Rectal smooth muscle tissue (tissue), 1 donor: ENCODE results near the gene SIRT7.

ENCODE experiments used
- H3K27ac ChIP-seq: one replicate; pipeline ENCODE4 v1.7.0; 2013; ENCODE audit warnings: low read depth, low read length, inconsistent platforms
- H3K27me3 ChIP-seq: one replicate; pipeline ENCODE4 v1.7.0; 2013; ENCODE audit warnings: low read length; ENCODE audit not compliant: control insufficient read depth, insufficient read depth
- H3K36me3 ChIP-seq: one replicate; pipeline ENCODE4 v1.7.0; 2013; ENCODE audit warnings: low read length; ENCODE audit not compliant: control insufficient read depth, insufficient read depth
- H3K4me1 ChIP-seq: one replicate; pipeline ENCODE4 v1.7.0; 2013; ENCODE audit warnings: low read length; ENCODE audit not compliant: control insufficient read depth, insufficient read depth
- H3K4me3 ChIP-seq: one replicate; pipeline ENCODE4 v1.7.0; 2013; ENCODE audit warnings: low read length
- H3K9ac ChIP-seq: one replicate; pipeline ENCODE4 v1.7.0; 2013; ENCODE audit warnings: low read length

SIRT7 gene

DNA sequence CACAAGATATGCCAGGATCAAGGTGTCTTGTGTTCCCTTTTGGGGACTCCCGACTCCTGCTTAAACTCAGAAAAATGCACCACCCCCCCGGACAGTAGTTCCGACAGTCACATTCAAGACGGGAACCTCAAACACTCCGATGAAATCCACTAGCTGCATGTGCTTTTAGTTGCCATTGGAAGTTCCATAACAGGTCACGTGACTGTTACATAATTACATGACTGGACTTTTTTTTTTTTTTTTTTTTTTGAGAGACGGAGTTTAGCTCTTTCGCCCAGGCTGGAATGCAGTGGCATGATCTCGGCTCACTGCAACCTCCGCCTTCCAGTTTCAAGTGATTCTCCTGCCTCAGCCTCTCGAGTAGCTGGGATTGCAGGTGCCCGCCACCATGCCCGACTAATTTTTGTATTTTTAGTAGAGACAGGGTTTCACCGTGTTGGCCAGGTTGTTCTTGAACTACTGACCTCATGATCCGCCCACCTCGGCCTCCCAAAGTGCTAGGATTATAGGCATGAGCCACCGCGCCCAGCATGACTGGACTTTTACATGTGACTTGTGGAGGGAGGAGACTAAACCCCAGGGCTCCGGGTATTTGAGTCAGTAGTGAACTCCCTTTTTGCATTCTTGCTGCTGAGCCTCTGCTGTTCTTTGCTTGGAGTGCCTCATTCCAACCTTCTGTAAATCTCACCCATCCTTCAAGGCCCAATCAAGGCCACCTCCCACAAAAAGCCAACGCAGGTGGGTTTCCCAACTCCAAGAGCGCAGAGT is 1.6 kb downstream of the SIRT7 start:
- peaks cover 6% of the 10 kb centered on the region for H3K4me1 ChIP-seq
- peak overlapping the region; percentile 70 for H3K4me3 ChIP-seq
- H3K27ac ChIP-seq: no peak overlapping the region
- no peaks in the 10 kb centered on the region for H3K27me3 ChIP-seq
- peaks cover 40% of the 10 kb centered on the region for H3K36me3 ChIP-seq
- H3K9ac ChIP-seq: no peak overlapping the region

- H3K4me3 ChIP-seq: no peak overlapping the region
- peaks cover 33% of the 10 kb centered on the region for H3K36me3 ChIP-seq
- H3K9ac ChIP-seq: no peak overlapping the region
- no peaks in the 10 kb centered on the region for H3K27me3 ChIP-seq
- peaks cover 10% of the 10 kb centered on the region for H3K4me1 ChIP-seq
- no peak overlapping the region for H3K27ac ChIP-seq
Measured at GRCh38 chr17:81915331-81915730, 2.6 kb downstream of the SIRT7 start.

DNA sequence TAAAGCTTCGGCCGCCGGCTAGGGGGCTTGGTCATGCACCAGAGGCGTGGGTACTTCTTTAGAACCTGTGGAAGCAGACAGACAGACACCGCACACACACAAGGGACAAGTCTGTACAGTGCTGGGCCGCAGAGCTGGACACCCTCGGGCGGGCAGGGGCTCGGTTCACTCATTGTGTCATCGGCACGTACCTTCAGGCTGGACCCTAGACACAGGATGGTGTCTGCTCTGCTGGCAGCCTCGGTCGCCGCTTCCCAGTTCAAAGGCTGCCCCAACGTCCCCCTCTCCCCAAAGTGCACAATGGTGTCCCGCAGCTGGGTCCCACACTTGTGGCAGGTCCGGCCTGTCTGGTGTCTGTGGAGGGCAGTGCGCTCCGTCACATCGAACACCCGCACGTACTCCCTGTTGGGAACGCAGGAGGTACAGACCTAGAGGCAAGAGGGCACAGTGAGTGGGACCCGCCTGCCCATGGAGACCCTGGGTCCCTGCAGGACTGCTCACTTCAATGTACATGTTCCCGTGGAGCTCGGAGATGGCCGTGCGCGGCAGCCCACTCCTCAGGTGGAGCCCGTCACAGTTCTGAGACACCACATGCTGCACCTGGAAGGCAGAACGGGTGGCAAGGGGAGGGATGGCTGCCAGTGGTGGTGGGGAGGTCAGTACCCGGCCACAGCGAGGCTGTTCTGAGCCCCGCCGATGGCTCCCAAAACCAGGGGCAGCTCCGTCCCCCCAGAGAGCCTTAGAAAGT is 3.7 kb downstream of the SIRT7 start:
- H3K4me3 ChIP-seq: no peak overlapping the region
- H3K27me3 ChIP-seq: no peaks in the 10 kb centered on the region
- no peak overlapping the region for H3K9ac ChIP-seq
- peaks cover 28% of the 10 kb centered on the region for H3K36me3 ChIP-seq
- peaks cover 11% of the 10 kb centered on the region for H3K4me1 ChIP-seq
- H3K27ac ChIP-seq: no peak overlapping the region

- no peaks in the 10 kb centered on the region for H3K27me3 ChIP-seq
- no peak overlapping the region for H3K4me3 ChIP-seq
- no peak overlapping the region for H3K27ac ChIP-seq
- peaks cover 11% of the 10 kb centered on the region for H3K4me1 ChIP-seq
- no peak overlapping the region for H3K9ac ChIP-seq
- peaks cover 28% of the 10 kb centered on the region for H3K36me3 ChIP-seq
Measured at GRCh38 chr17:81913394-81914102, 4.4 kb downstream of the SIRT7 start.

- H3K4me3 ChIP-seq: no peak overlapping the region
- peaks cover 11% of the 10 kb centered on the region for H3K4me1 ChIP-seq
- H3K27me3 ChIP-seq: no peaks in the 10 kb centered on the region
- H3K36me3 ChIP-seq: peaks cover 28% of the 10 kb centered on the region
- no peak overlapping the region for H3K9ac ChIP-seq
- H3K27ac ChIP-seq: no peak overlapping the region
Measured at GRCh38 chr17:81912441-81913309, 5.3 kb downstream of the SIRT7 start.

- H3K27ac ChIP-seq: no peak overlapping the region
- H3K4me3 ChIP-seq: no peak overlapping the region
- peaks cover 28% of the 10 kb centered on the region for H3K36me3 ChIP-seq
- peaks cover 8% of the 10 kb centered on the region for H3K4me1 ChIP-seq
- no peak overlapping the region for H3K9ac ChIP-seq
- H3K27me3 ChIP-seq: no peaks in the 10 kb centered on the region
Measured at GRCh38 chr17:81911969-81912368, 6.0 kb downstream of the SIRT7 start.

GRCh38 chr17:81911277-81911961 is 6.6 kb downstream of the SIRT7 start, which contains the start of gene PCYT2:
Gene PCYT2, minus strand, starts transcription at chr17:81911399. Its CDS starts 44 bp downstream, at chr17:81911355.
- Histone ChIP-seq H3K36me3 (peaks cover 28% of the 10 kb centered on the region), H3K27ac (no peak within 1 kb of the TSS), H3K4me1 (peaks cover 5% of the 10 kb centered on the region), H3K9ac (peak within 1 kb of the TSS; percentile 30), H3K27me3 (no peaks in the 10 kb centered on the region), H3K4me3 (peak within 1 kb of the TSS; percentile 87)

DNA sequence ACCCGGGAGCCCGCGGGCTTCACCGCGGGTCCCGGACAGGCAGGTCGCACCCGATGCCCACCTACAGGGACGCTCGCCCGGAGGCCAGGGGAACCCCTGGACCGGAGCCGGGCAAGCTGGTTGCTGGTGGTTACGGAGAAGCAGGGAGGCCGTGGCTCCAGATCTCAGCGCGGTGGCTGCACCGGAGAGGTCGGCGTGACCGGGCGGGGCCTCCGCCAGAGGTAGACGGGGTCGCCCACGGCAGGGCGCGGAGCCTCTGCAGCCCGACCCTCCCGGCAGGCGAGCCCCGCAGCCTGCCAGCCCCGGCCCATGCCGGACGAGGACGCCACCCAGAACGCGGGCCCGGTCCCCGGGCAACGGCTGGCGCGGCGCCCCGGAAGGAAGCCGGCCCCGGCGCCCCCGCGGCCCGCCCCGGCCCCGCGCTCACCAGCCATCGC is 7.1 kb downstream of the SIRT7 start:
- Histone ChIP-seq H3K4me1 (peaks cover 5% of the 10 kb centered on the region), H3K4me3 (peak overlapping the region; percentile 87), H3K36me3 (peaks cover 28% of the 10 kb centered on the region), H3K27ac (no peak overlapping the region), H3K27me3 (no peaks in the 10 kb centered on the region), H3K9ac (peak overlapping the region; percentile 30)

GRCh38 chr17:81909966-81910839 is 7.8 kb downstream of the SIRT7 start:
- Histone ChIP-seq H3K4me3 (peak overlapping the region; percentile 87), H3K4me1 (peaks cover 5% of the 10 kb centered on the region), H3K27ac (no peak overlapping the region), H3K27me3 (no peaks in the 10 kb centered on the region), H3K9ac (peak overlapping the region; percentile 30), H3K36me3 (peaks cover 23% of the 10 kb centered on the region)

DNA sequence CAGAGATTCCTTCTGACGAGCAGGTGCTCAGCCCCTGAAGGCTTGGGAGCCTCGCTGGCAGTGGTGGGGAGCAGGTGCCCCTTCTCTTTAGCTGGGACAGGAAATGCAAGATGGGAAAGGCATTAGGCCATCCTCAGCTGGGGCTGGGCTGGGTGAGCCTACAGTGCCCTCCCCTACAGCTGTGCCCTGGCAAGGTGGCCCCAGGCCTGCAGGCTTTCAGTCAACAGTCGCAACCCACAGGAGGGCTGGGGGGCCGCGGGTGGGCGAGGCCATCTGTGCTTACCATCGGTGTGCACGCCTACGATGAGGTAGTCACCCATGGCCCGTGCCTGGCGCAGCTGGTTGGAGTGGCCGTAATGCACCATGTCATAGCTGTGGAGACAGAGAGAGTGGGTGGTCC is 8.7 kb downstream of the SIRT7 start:
- H3K9ac ChIP-seq: no peak overlapping the region
- peaks cover 5% of the 10 kb centered on the region for H3K4me1 ChIP-seq
- no peaks in the 10 kb centered on the region for H3K27me3 ChIP-seq
- no peak overlapping the region for H3K4me3 ChIP-seq
- no peak overlapping the region for H3K27ac ChIP-seq
- H3K36me3 ChIP-seq: peaks cover 13% of the 10 kb centered on the region

DNA sequence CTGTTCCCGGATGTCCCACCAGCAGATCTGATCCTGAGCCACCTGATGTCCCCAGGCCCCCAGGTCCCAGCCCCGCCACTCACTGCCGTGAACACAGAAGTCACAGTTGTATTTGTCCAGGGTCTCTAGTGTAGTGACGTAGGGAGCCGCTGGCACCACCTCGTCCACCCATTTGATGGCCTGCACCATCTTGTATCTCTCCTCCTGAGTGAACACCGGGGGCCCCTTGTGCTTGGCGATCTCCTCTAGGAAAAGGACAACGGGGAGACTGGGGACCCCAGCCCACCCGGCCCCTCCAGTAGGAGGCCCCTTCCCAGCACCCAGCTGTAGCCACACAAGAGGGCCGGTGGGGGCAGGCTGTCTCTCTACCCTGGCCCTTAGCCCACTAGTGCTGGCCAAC is 9.2 kb downstream of the SIRT7 start:
- peaks cover 5% of the 10 kb centered on the region for H3K4me1 ChIP-seq
- no peak overlapping the region for H3K9ac ChIP-seq
- H3K27me3 ChIP-seq: no peaks in the 10 kb centered on the region
- H3K36me3 ChIP-seq: peaks cover 9% of the 10 kb centered on the region
- no peak overlapping the region for H3K4me3 ChIP-seq
- H3K27ac ChIP-seq: no peak overlapping the region
